Measurements from ENCODE around the gene LDHD. TPM values are rescaled to one million over a fixed set of nuclear protein-coding genes. Genes with fewer than 3 reads are reported as not detected.
A peak's percentile ranks its signal among the peaks of the same experiment; 100 is the strongest.

The LDHD gene
- total and polyA plus RNA-seq, 5 donors from 2014 or later = 0.10 to 0.32 (median 0.15) TPM; not detected in 2

GRCh38 chr16:75113541-75114121, 2.9 kb downstream of the LDHD start:
- no peak for DNase-seq

GRCh38 chr16:75112734-75113491, 3.7 kb downstream of the LDHD start:
- H3K36me3 Mint-ChIP-seq = no peaks in the 10 kb centered on the region
- peaks cover 38% of the 10 kb centered on the region for H3K4me1 ChIP-seq (ENCODE audit: control insufficient read depth, insufficient read depth, low read length, poor library complexity, severe bottlenecking)
- ATAC-seq (ENCODE audit: low read depth in 2 of 2) (no peak), DNase-seq (no peak)
- no peak overlapping the region for H3K27ac Mint-ChIP-seq
- no peaks in the 10 kb centered on the region for H3K9me3 ChIP-seq (ENCODE audit: control insufficient read depth in 2 of 2, low read length in 2 of 2)
- no peak overlapping the region for H3K27ac ChIP-seq (ENCODE audit: insufficient read depth, low read length, poor library complexity, severe bottlenecking)
- no peaks in the 10 kb centered on the region for H3K27me3 ChIP-seq (ENCODE audit: control insufficient read depth, insufficient read depth, low read length)
- H3K27me3 Mint-ChIP-seq = no peaks in the 10 kb centered on the region
- no peaks in the 10 kb centered on the region for H3K36me3 ChIP-seq (ENCODE audit: control insufficient read depth, insufficient read depth, low read length)
- H3K4me3 ChIP-seq (ENCODE audit: low read depth, low read length) = no peak overlapping the region
- H3K4me3 Mint-ChIP-seq = peak overlapping the region in 1 of 4 donors; percentile 4
- peaks cover 0 to 1% (median 0%) of the 10 kb centered on the region in 7 donors for H3K9me3 Mint-ChIP-seq
- peaks cover 14 to 39% (median 30%) of the 10 kb centered on the region in 4 donors for H3K4me1 Mint-ChIP-seq

More at GRCh38 chr16:75113541-75114121, 2.9 kb downstream of the LDHD start:
- H3K36me3 Mint-ChIP-seq = no peaks in the 10 kb centered on the region
- Histone ChIP-seq H3K4me1 (ENCODE audit: control insufficient read depth, insufficient read depth, low read length, poor library complexity, severe bottlenecking) (peaks cover 31% of the 10 kb centered on the region), H3K27me3 (ENCODE audit: control insufficient read depth, insufficient read depth, low read length) (no peaks in the 10 kb centered on the region), H3K27ac (ENCODE audit: insufficient read depth, low read length, poor library complexity, severe bottlenecking) (no peak overlapping the region), H3K9me3 (ENCODE audit: control insufficient read depth in 2 of 2, low read length in 2 of 2) (no peaks in the 10 kb centered on the region), H3K4me3 (ENCODE audit: low read depth, low read length) (no peak overlapping the region), H3K36me3 (ENCODE audit: control insufficient read depth, insufficient read depth, low read length) (no peaks in the 10 kb centered on the region)
- peaks cover 0 to 1% (median 0%) of the 10 kb centered on the region in 7 donors for H3K9me3 Mint-ChIP-seq
- H3K27me3 Mint-ChIP-seq = no peaks in the 10 kb centered on the region
- peak overlapping the region in 1 of 4 donors; percentile 47 for H3K4me3 Mint-ChIP-seq
- H3K4me1 Mint-ChIP-seq = peaks cover 11 to 33% (median 24%) of the 10 kb centered on the region in 4 donors
- H3K27ac Mint-ChIP-seq = no peak overlapping the region
- ATAC-seq (ENCODE audit: low read depth in 2 of 2) = no peak

GRCh38 chr16:75111961-75112733, 4.4 kb downstream of the LDHD start:
- Histone ChIP-seq H3K9me3 (ENCODE audit: control insufficient read depth in 2 of 2, low read length in 2 of 2) (no peaks in the 10 kb centered on the region), H3K4me1 (ENCODE audit: control insufficient read depth, insufficient read depth, low read length, poor library complexity, severe bottlenecking) (peaks cover 46% of the 10 kb centered on the region), H3K36me3 (ENCODE audit: control insufficient read depth, insufficient read depth, low read length) (no peaks in the 10 kb centered on the region), H3K27ac (ENCODE audit: insufficient read depth, low read length, poor library complexity, severe bottlenecking) (no peak overlapping the region), H3K27me3 (ENCODE audit: control insufficient read depth, insufficient read depth, low read length) (no peaks in the 10 kb centered on the region), H3K4me3 (ENCODE audit: low read depth, low read length) (no peak overlapping the region)
- Mint-ChIP-seq H3K9me3 (peaks cover 0 to 1% (median 0%) of the 10 kb centered on the region in 7 donors), H3K27ac (peak overlapping the region in 1 of 3 donors; percentile 63), H3K4me1 (peaks cover 14 to 46% (median 34%) of the 10 kb centered on the region in 4 donors), H3K36me3 (no peaks in the 10 kb centered on the region), H3K4me3 (peak overlapping the region in 1 of 4 donors; percentile 4), H3K27me3 (no peaks in the 10 kb centered on the region)
- DNase-seq (no peak), ATAC-seq (ENCODE audit: low read depth in 2 of 2) (no peak)

GRCh38 chr16:75111514-75111940, 5.1 kb downstream of the LDHD start:
- Mint-ChIP-seq H3K9me3 (peaks cover 0 to 1% (median 0%) of the 10 kb centered on the region in 7 donors), H3K36me3 (no peaks in the 10 kb centered on the region), H3K27me3 (no peaks in the 10 kb centered on the region), H3K27ac (peak overlapping the region in 2 of 3 donors; percentile 93 to 94), H3K4me3 (peak overlapping the region in 3 of 4 donors; percentile 60 to 69 (median 68)), H3K4me1 (peaks cover 14 to 51% (median 37%) of the 10 kb centered on the region in 4 donors)
- no peaks in the 10 kb centered on the region for H3K9me3 ChIP-seq (ENCODE audit: control insufficient read depth in 2 of 2, low read length in 2 of 2)
- H3K4me1 ChIP-seq (ENCODE audit: control insufficient read depth, insufficient read depth, low read length, poor library complexity, severe bottlenecking) = peaks cover 50% of the 10 kb centered on the region
- no peak for DNase-seq
- H3K4me3 ChIP-seq (ENCODE audit: low read depth, low read length) = no peak overlapping the region
- H3K27me3 ChIP-seq (ENCODE audit: control insufficient read depth, insufficient read depth, low read length) = no peaks in the 10 kb centered on the region
- peak overlapping the region; percentile 80 for H3K27ac ChIP-seq (ENCODE audit: insufficient read depth, low read length, poor library complexity, severe bottlenecking)
- no peak for ATAC-seq (ENCODE audit: low read depth in 2 of 2)
- H3K36me3 ChIP-seq (ENCODE audit: control insufficient read depth, insufficient read depth, low read length) = no peaks in the 10 kb centered on the region

- peak overlapping the region; percentile 80 for H3K27ac ChIP-seq (ENCODE audit: insufficient read depth, low read length, poor library complexity, severe bottlenecking)
- peaks cover 56% of the 10 kb centered on the region for H3K4me1 ChIP-seq (ENCODE audit: control insufficient read depth, insufficient read depth, low read length, poor library complexity, severe bottlenecking)
These were observed 5.7 kb downstream of the LDHD start for GRCh38 chr16:75110637-75111513.

GRCh38 chr16:75109732-75110243, 6.8 kb downstream of the LDHD start:
- Mint-ChIP-seq H3K27me3 (no peaks in the 10 kb centered on the region), H3K27ac (peak overlapping the region; percentile 92 to 99 (median 96)), H3K9me3 (peaks cover 0 to 1% (median 0%) of the 10 kb centered on the region in 7 donors), H3K4me3 (peak overlapping the region; percentile 70 to 92 (median 72)), H3K36me3 (no peaks in the 10 kb centered on the region), H3K4me1 (peaks cover 14 to 64% (median 43%) of the 10 kb centered on the region in 4 donors)
- Histone ChIP-seq H3K27ac (ENCODE audit: insufficient read depth, low read length, poor library complexity, severe bottlenecking) (peak overlapping the region; percentile 80), H3K27me3 (ENCODE audit: control insufficient read depth, insufficient read depth, low read length) (no peaks in the 10 kb centered on the region), H3K4me3 (ENCODE audit: low read depth, low read length) (no peak overlapping the region), H3K4me1 (ENCODE audit: control insufficient read depth, insufficient read depth, low read length, poor library complexity, severe bottlenecking) (peaks cover 66% of the 10 kb centered on the region), H3K9me3 (ENCODE audit: control insufficient read depth in 2 of 2, low read length in 2 of 2) (no peaks in the 10 kb centered on the region), H3K36me3 (ENCODE audit: control insufficient read depth, insufficient read depth, low read length) (no peaks in the 10 kb centered on the region)
- DNase-seq = peak in 1 of 3 donors; percentile 15
- no peak for ATAC-seq (ENCODE audit: low read depth in 2 of 2)

More at GRCh38 chr16:75110637-75111513, 5.7 kb downstream of the LDHD start:
- Mint-ChIP-seq H3K4me1 (peaks cover 14 to 57% (median 40%) of the 10 kb centered on the region in 4 donors), H3K36me3 (no peaks in the 10 kb centered on the region), H3K4me3 (peak overlapping the region; percentile 60 to 74 (median 70)), H3K9me3 (peaks cover 0 to 1% (median 0%) of the 10 kb centered on the region in 7 donors), H3K27me3 (no peaks in the 10 kb centered on the region), H3K27ac (peak overlapping the region; percentile 93 to 94 (median 94))
- no peaks in the 10 kb centered on the region for H3K36me3 ChIP-seq (ENCODE audit: control insufficient read depth, insufficient read depth, low read length)
- ATAC-seq (ENCODE audit: low read depth in 2 of 2) = peak; percentile 74 to 77
- DNase-seq = peak; percentile 71 to 86 (median 80)
- H3K4me3 ChIP-seq (ENCODE audit: low read depth, low read length) = peak overlapping the region; percentile 62
- H3K27me3 ChIP-seq (ENCODE audit: control insufficient read depth, insufficient read depth, low read length) = no peaks in the 10 kb centered on the region
- H3K9me3 ChIP-seq (ENCODE audit: control insufficient read depth in 2 of 2, low read length in 2 of 2) = no peaks in the 10 kb centered on the region
